MM.1S (cell line): ENCODE measurements around the gene KLK13.

ENCODE experiments used
- DNase-seq: peaks from one replicate; pipeline ENCODE4 v3.0.0-alpha.2; 2015
- H2AFZ ChIP-seq: fragments of 300-600 bp; sonication (generic); 2 replicates; pipeline ENCODE4 v1.6.0; 2016; ENCODE audit warnings: antibody characterized with exemption, low read length
- H3F3A ChIP-seq: fragments of 300-600 bp; sonication (generic); 2 replicates; pipeline ENCODE4 v1.6.1; 2016; ENCODE audit warnings: mild to moderate bottlenecking, antibody characterized with exemption, low read length, moderate library complexity, mixed read lengths; ENCODE audit not compliant: insufficient read depth
- H3K27ac ChIP-seq: fragments of 300-600 bp; sonication (generic); 2 replicates; pipeline ENCODE4 v1.5.1; 2016; ENCODE audit warnings: mild to moderate bottlenecking, low read length
- H3K27me3 ChIP-seq: fragments of 300-600 bp; sonication (generic); replicated peaks from 2 replicates; pipeline ENCODE4 v1.6.0; 2016; ENCODE audit warnings: low read length; ENCODE audit not compliant: insufficient read depth
- H3K36me3 ChIP-seq: fragments of 300-600 bp; sonication (generic); replicated peaks from 2 replicates; pipeline ENCODE4 v1.6.1; 2016; ENCODE audit warnings: mild to moderate bottlenecking, low read length, mixed read lengths; ENCODE audit not compliant: insufficient read depth
- H3K4me1 ChIP-seq: fragments of 300-600 bp; sonication (generic); 2 replicates; pipeline ENCODE4 v1.6.1; 2016; ENCODE audit warnings: low read length, mixed read lengths
- H3K4me2 ChIP-seq: fragments of 300-600 bp; sonication (generic); 2 replicates; pipeline ENCODE4 v1.6.0; 2016; ENCODE audit warnings: low read depth, low read length
- H3K4me3 ChIP-seq: fragments of 300-600 bp; sonication (generic); 2 replicates; pipeline ENCODE4 v1.5.1; 2016; ENCODE audit warnings: low read length, mixed read lengths
- H3K79me2 ChIP-seq: fragments of 300-600 bp; sonication (generic); 2 replicates; pipeline ENCODE4 v1.6.1; 2016; ENCODE audit warnings: mixed run types, low read length, mixed read lengths
- H3K9ac ChIP-seq: fragments of 300-600 bp; sonication (generic); 2 replicates; pipeline ENCODE4 v1.6.1; 2016; ENCODE audit warnings: low read length, mixed read lengths
- H3K9me2 ChIP-seq: fragments of 300-600 bp; sonication (generic); replicated peaks from 2 replicates; pipeline ENCODE4 v1.6.1; 2016; ENCODE audit warnings: mild to moderate bottlenecking, low read length, mixed read lengths; ENCODE audit not compliant: insufficient read depth
- H3K9me3 ChIP-seq: fragments of 300-600 bp; sonication (generic); replicated peaks from 2 replicates; pipeline ENCODE4 v1.6.1; 2016; ENCODE audit warnings: mild to moderate bottlenecking, low read length, mixed read lengths; ENCODE audit not compliant: insufficient read depth
- H4K20me1 ChIP-seq: fragments of 300-600 bp; sonication (generic); 2 replicates; pipeline ENCODE4 v1.6.1; 2016; ENCODE audit warnings: mild to moderate bottlenecking, low read length, moderate library complexity, mixed read lengths; ENCODE audit not compliant: insufficient read depth
- EZH2 ChIP-seq: fragments of 300-600 bp; sonication (generic); optimal IDR thresholded peaks from 2 replicates; pipeline ENCODE3; 2017; ENCODE audit warnings: low read depth, mild to moderate bottlenecking, antibody characterized with exemption, low read length, mixed read lengths
- EZH2phosphoT487 ChIP-seq: fragments of 300-600 bp; sonication (generic); IDR thresholded peaks from 2 replicates; pipeline ENCODE4 v1.6.1; 2018; ENCODE audit warnings: antibody characterized with exemption, low read length
- TF ChIP-seq, protein P1 (sequence below): fragments of 300-600 bp; sonication (generic); IDR thresholded peaks from 2 replicates; pipeline ENCODE4 v1.5.1; 2016; ENCODE audit warnings: antibody characterized with exemption, low read length, mixed read lengths

KLK13 gene

DNA sequence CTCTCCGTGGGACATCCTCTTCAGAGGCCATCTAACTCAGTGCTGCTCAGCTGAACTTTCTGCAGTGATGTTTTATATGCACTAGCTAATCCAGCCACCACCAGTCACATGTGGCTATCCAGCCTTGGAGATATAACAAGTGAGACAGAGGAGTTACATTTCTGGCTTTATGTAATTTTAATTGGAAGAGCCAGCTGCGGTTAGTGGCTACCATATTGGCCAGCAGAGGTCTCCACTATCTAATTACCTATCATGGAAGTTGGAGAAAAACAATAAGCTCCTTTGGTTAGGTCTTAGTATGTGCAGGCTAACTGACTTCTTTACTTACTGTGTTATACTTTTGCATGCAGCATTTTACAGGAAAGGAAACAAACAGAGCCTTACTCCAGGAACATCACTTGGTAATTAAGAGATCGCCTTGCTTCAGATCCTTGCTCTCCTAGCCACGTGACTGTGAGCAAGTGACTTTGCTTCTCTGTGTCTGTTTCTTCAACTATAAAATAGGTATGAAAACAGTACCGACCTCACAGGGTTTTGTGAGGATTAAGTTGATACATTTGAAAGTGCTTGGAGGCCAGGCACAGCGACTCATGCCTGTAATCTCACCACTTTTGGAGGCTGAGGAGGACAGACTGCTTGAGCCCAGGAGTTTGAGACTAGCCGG is 43.8 kb downstream of the KLK13 start:
- Histone ChIP-seq H3K27me3 (peaks cover 9% of the 10 kb centered on the region), H3K27ac (no peak overlapping the region), H3K9me2 (no peaks in the 10 kb centered on the region), H4K20me1 (no peaks in the 10 kb centered on the region), H3K9me3 (no peaks in the 10 kb centered on the region), H3K4me2 (no peak overlapping the region), H3K4me1 (no peaks in the 10 kb centered on the region), H2AFZ (no peak overlapping the region), H3K9ac (no peak overlapping the region), H3K79me2 (no peaks in the 10 kb centered on the region), H3K4me3 (no peak overlapping the region), H3F3A (no peaks in the 10 kb centered on the region), H3K36me3 (no peaks in the 10 kb centered on the region)
- no peak for TF ChIP-seq EZH2phosphoT487
- TF ChIP-seq, protein P1, sequence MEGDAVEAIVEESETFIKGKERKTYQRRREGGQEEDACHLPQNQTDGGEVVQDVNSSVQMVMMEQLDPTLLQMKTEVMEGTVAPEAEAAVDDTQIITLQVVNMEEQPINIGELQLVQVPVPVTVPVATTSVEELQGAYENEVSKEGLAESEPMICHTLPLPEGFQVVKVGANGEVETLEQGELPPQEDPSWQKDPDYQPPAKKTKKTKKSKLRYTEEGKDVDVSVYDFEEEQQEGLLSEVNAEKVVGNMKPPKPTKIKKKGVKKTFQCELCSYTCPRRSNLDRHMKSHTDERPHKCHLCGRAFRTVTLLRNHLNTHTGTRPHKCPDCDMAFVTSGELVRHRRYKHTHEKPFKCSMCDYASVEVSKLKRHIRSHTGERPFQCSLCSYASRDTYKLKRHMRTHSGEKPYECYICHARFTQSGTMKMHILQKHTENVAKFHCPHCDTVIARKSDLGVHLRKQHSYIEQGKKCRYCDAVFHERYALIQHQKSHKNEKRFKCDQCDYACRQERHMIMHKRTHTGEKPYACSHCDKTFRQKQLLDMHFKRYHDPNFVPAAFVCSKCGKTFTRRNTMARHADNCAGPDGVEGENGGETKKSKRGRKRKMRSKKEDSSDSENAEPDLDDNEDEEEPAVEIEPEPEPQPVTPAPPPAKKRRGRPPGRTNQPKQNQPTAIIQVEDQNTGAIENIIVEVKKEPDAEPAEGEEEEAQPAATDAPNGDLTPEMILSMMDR, result peak; percentile 55
- peak; percentile 17 for DNase-seq

DNA sequence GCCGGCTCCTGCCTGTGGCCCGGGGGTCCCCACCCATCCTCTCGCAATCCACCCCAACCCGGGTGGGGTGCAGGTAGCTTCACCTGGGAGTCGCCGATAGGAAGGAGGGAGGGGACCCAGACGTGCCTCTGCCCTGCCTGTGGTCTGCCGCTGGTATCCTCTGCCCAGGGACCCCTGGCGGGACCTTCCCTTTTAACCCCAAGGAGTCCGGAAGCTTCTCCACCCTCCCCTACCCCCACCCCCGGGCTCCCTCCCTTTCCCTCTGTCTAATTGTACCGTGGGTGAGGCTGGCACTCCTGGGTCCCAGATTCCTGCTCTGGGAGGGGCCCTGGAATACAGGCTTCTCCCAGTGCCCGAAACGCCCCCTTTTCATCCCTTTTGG is 45.4 kb downstream of the KLK13 start, which contains the start of gene KLK10:
Gene KLK10 (minus strand): TSS at position 166 of the 382 bp plus-strand sequence. CDS start 579 bp downstream, outside the sequence.
- no peak within 1 kb of the TSS for H3K27ac ChIP-seq

DNA sequence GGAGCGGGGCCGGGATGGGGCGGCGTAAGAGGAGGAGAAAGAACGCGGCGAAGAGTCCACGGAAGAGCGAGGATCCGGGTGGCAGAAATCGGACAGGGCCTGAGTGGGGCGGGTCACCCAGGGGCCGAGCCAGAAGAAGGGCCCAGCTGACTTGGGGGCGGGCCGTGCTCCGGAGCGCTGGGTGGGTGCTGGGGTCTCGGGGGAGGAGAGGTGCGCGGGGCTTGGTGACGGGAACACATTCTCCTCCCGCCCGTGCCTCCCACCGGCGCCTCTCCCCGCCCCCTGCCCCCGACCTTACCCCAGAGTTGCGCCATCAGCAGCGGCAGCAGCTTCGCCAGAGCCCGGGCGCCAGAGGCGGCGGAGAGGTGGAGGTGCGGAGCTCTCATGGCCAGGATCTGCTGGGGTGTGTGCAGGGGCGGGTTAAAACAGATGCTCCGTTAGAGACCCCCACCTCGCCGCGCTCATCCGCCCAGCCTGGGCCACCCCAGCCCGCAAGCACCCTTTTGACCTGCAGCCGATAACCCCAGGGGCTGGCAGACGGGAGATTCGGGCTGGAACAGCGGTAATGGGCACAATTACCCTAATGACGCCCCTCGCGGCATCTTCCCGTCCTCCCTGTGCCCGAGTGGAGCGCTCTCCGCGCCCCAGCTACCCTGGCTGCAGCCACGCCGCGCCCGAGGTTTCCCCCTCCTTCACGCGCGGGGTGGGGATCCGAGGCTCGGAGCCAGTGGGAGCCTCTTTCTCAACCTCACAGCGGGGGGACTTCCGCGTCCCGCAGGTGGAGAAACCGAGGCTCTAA is 45.9 kb downstream of the KLK13 start:
- Histone ChIP-seq H4K20me1 (no peaks in the 10 kb centered on the region), H3K9me3 (no peaks in the 10 kb centered on the region), H3K9ac (no peak overlapping the region), H3K4me3 (no peak overlapping the region), H3K4me2 (no peak overlapping the region), H3F3A (no peaks in the 10 kb centered on the region), H3K79me2 (no peaks in the 10 kb centered on the region), H3K9me2 (no peaks in the 10 kb centered on the region), H3K4me1 (no peaks in the 10 kb centered on the region), H3K36me3 (no peaks in the 10 kb centered on the region), H2AFZ (no peak overlapping the region), H3K27ac (no peak overlapping the region), H3K27me3 (peaks cover 9% of the 10 kb centered on the region)
- TF ChIP-seq EZH2phosphoT487, result no peak
- no peak for TF ChIP-seq EZH2
- TF ChIP-seq, protein P1, result no peak
- no peak for DNase-seq

More for the DNA sequence above, 45.4 kb downstream of the KLK13 start, which contains the start of gene KLK10:
- Histone ChIP-seq H3F3A (no peaks in the 10 kb centered on the region), H3K9me2 (no peaks in the 10 kb centered on the region), H3K4me3 (no peak within 1 kb of the TSS), H3K27me3 (peaks cover 9% of the 10 kb centered on the region), H3K4me1 (no peaks in the 10 kb centered on the region), H3K36me3 (no peaks in the 10 kb centered on the region), H3K9me3 (no peaks in the 10 kb centered on the region), H3K4me2 (no peak within 1 kb of the TSS), H4K20me1 (no peaks in the 10 kb centered on the region), H2AFZ (no peak within 1 kb of the TSS), H3K79me2 (no peaks in the 10 kb centered on the region), H3K9ac (no peak within 1 kb of the TSS)
- no peak for DNase-seq
- no peak for TF ChIP-seq EZH2
- TF ChIP-seq, protein P1, result no peak
- TF ChIP-seq EZH2phosphoT487, result no peak
